OCI-LY1 (cell line): ENCODE data around the gene DMRT1.

Experiments used
- H2AFZ ChIP-seq: fragments of 200-600 bp; sonication (generic), shearing (Covaris generic); 2 replicates; pipeline ENCODE4 v1.6.0; 2014; ENCODE audit warnings: antibody characterized with exemption, mild to moderate bottlenecking, low read length
- H3F3A ChIP-seq: fragments of 200-600 bp; sonication (generic), shearing (Covaris generic); 2 replicates; pipeline ENCODE4 v1.6.0; 2014; ENCODE audit warnings: mild to moderate bottlenecking, antibody characterized with exemption, low read length, moderate library complexity; ENCODE audit not compliant: insufficient read depth
- H3K27ac ChIP-seq: fragments of 200-600 bp; sonication (generic); 2 replicates; pipeline ENCODE4 v1.5.1; 2014; ENCODE audit warnings: low read length, mixed run types, mild to moderate bottlenecking, low read depth; ENCODE audit not compliant: poor library complexity, severe bottlenecking
- H3K27me3 ChIP-seq: fragments of 200-600 bp; sonication (generic); 2 replicates; pipeline ENCODE4 v1.6.0; 2014; ENCODE audit warnings: antibody characterized with exemption, mild to moderate bottlenecking, low read length, moderate library complexity; ENCODE audit not compliant: insufficient read depth
- H3K36me3 ChIP-seq: fragments of 200-600 bp; sonication (generic); 2 replicates; pipeline ENCODE4 v1.6.1; 2014; ENCODE audit warnings: mild to moderate bottlenecking, antibody characterized with exemption, low read length, moderate library complexity, mixed read lengths; ENCODE audit not compliant: insufficient read depth
- H3K4me1 ChIP-seq: fragments of 200-600 bp; sonication (generic); 2 replicates; pipeline ENCODE4 v1.5.1; 2014; ENCODE audit warnings: mild to moderate bottlenecking, low read length, moderate library complexity; ENCODE audit not compliant: insufficient read depth, severe bottlenecking
- H3K4me2 ChIP-seq: fragments of 200-600 bp; sonication (generic), shearing (Covaris generic); 2 replicates; pipeline ENCODE4 v1.6.1; 2014; ENCODE audit warnings: low read length
- H3K4me3 ChIP-seq: fragments of 200-600 bp; sonication (generic); 2 replicates; pipeline ENCODE4 v1.5.1; 2014; ENCODE audit warnings: low read length, low read depth, mild to moderate bottlenecking, mixed read lengths; ENCODE audit not compliant: poor library complexity, severe bottlenecking
- H3K79me2 ChIP-seq: fragments of 200-600 bp; shearing (Covaris generic); 2 replicates; pipeline ENCODE4 v1.6.1; 2016; ENCODE audit warnings: mixed run types, low read length, mixed read lengths; ENCODE audit not compliant: insufficient read depth
- H3K9ac ChIP-seq: fragments of 200-600 bp; sonication (generic), shearing (Covaris generic); 2 replicates; pipeline ENCODE4 v1.6.1; 2014; ENCODE audit warnings: mild to moderate bottlenecking, low read length, mixed read lengths
- H3K9me2 ChIP-seq: fragments of 200-600 bp; sonication (generic), shearing (Covaris generic); 2 replicates; pipeline ENCODE4 v1.6.1; 2014; ENCODE audit warnings: low read depth, mild to moderate bottlenecking, low read length, mixed read lengths
- H3K9me3 ChIP-seq: fragments of 200-600 bp; shearing (Covaris generic); 2 replicates; pipeline ENCODE4 v1.6.1; 2014; ENCODE audit warnings: low read length, mixed read lengths
- H4K20me1 ChIP-seq: fragments of 200-600 bp; sonication (generic), shearing (Covaris generic); 2 replicates; pipeline ENCODE4 v1.6.0; 2016; ENCODE audit warnings: mild to moderate bottlenecking, low read length; ENCODE audit not compliant: insufficient read depth
- CTCF ChIP-seq: fragments of 200-600 bp; sonication (generic), shearing (Covaris generic); IDR thresholded peaks from 2 replicates; pipeline ENCODE4 v1.5.1; 2017; ENCODE audit warnings: mild to moderate bottlenecking, antibody characterized with exemption, low read length, moderate library complexity, mixed read lengths
- EZH2 ChIP-seq: fragments of 200-600 bp; sonication (generic), shearing (Covaris generic); IDR thresholded peaks from 2 replicates; pipeline ENCODE4 v1.8.0; 2017; ENCODE audit warnings: borderline replicate concordance, mixed run types, mild to moderate bottlenecking, antibody characterized with exemption, low read length, moderate library complexity, mixed read lengths

The DMRT1 gene

GRCh38 chr9:969310-970150 is 128.0 kb downstream of the DMRT1 start:
- H3K36me3 ChIP-seq = no peaks in the 10 kb centered on the region
- H4K20me1 ChIP-seq = no peaks in the 10 kb centered on the region
- H3K27ac ChIP-seq = no peak overlapping the region
- no peaks in the 10 kb centered on the region for H3F3A ChIP-seq
- no peak overlapping the region for H3K4me3 ChIP-seq
- H3K9me3 ChIP-seq = no peaks in the 10 kb centered on the region
- H3K79me2 ChIP-seq = no peaks in the 10 kb centered on the region
- no peak overlapping the region for H3K9ac ChIP-seq
- H3K4me2 ChIP-seq = no peak overlapping the region
- no peak for TF ChIP-seq CTCF
- no peak for TF ChIP-seq EZH2
- no peaks in the 10 kb centered on the region for H3K27me3 ChIP-seq
- peaks cover 9% of the 10 kb centered on the region for H3K4me1 ChIP-seq
- H3K9me2 ChIP-seq = no peaks in the 10 kb centered on the region
- H2AFZ ChIP-seq = no peak overlapping the region

- no peaks in the 10 kb centered on the region for H3K9me3 ChIP-seq
- H3K27me3 ChIP-seq = no peaks in the 10 kb centered on the region
- H3F3A ChIP-seq = no peaks in the 10 kb centered on the region
- no peaks in the 10 kb centered on the region for H4K20me1 ChIP-seq
- H3K9me2 ChIP-seq = no peaks in the 10 kb centered on the region
- H3K4me3 ChIP-seq = no peak overlapping the region
- no peak overlapping the region for H3K27ac ChIP-seq
- H3K9ac ChIP-seq = no peak overlapping the region
- H2AFZ ChIP-seq = no peak overlapping the region
- H3K36me3 ChIP-seq = no peaks in the 10 kb centered on the region
- TF ChIP-seq CTCF = no peak
- no peak for TF ChIP-seq EZH2
- H3K4me2 ChIP-seq = no peak overlapping the region
- H3K4me1 ChIP-seq = peaks cover 9% of the 10 kb centered on the region
- H3K79me2 ChIP-seq = no peaks in the 10 kb centered on the region
Observed at GRCh38 chr9:970151-970996, 128.9 kb downstream of the DMRT1 start.

GRCh38 chr9:971901-972500 is 130.5 kb downstream of the DMRT1 start:
- Histone ChIP-seq H3K4me3 (no peak overlapping the region), H3K4me2 (no peak overlapping the region)

More at GRCh38 chr9:971901-972500, 130.5 kb downstream of the DMRT1 start:
- Histone ChIP-seq H3K79me2 (no peaks in the 10 kb centered on the region), H3K36me3 (no peaks in the 10 kb centered on the region), H3K27ac (no peak overlapping the region), H2AFZ (no peak overlapping the region), H3K4me1 (peaks cover 9% of the 10 kb centered on the region), H3K9me2 (no peaks in the 10 kb centered on the region), H4K20me1 (no peaks in the 10 kb centered on the region), H3K27me3 (no peaks in the 10 kb centered on the region), H3F3A (no peaks in the 10 kb centered on the region), H3K9me3 (no peaks in the 10 kb centered on the region), H3K9ac (no peak overlapping the region)
- TF ChIP-seq EZH2 = no peak
- no peak for TF ChIP-seq CTCF
